Renal cortex interstitium (tissue), 15 donors: Measurements from ENCODE around the gene SIX1. TPM values are rescaled to one million over a fixed set of nuclear protein-coding genes. Genes with fewer than 3 reads are reported as not detected.

Experiments used
- DNase-seq, 11 donors: peaks; one replicate each; pipeline ENCODE4 v3.0.0-alpha.2; 2013; ENCODE audit warnings: low read depth in 9 of 11, low spot score in 4 of 11; ENCODE audit errors: extremely low read depth in 1 of 11
- long read RNA-seq, 16 experiments: transcript quantifications; one replicate each; lab custom pipeline, GENCODE V29; 2026
- polyA plus RNA-seq, 3 donors: library from polyadenylated mRNA; unstranded; fragments of 120-200 nt; gene quantifications; one replicate each; pipeline ENCODE4 v1.2.1, GENCODE V29; 2013; ENCODE audit not compliant: insufficient read length in 3 of 3

The SIX1 gene
- 10 to 100 TPM; 10.2 to 12.7 (median 11.9) TPM for polyA plus RNA-seq
- long read RNA-seq, donor 1, transcript SIX1-201 (2 exons, 3,996 nt) = major isoform, 8 of 8 reads
- long read RNA-seq, donor 1, partial matches to known transcripts = 0 of 8 reads
- long read RNA-seq, donor 1, other reads (novel, unspliced or antisense) = 0 of 8 reads
- long read RNA-seq, donor 2, partial matches to known transcripts = 0 of 1 reads
- long read RNA-seq, donor 2, other reads (novel, unspliced or antisense) = 0 of 1 reads
- long read RNA-seq, donor 3, transcript SIX1-201 (2 exons, 3,996 nt) = major isoform, 5 of 5 reads
- long read RNA-seq, donor 3, partial matches to known transcripts = 0 of 5 reads
- long read RNA-seq, donor 3, other reads (novel, unspliced or antisense) = 0 of 5 reads
- long read RNA-seq, donor 4, partial matches to known transcripts = 0 of 3 reads
- long read RNA-seq, donor 4, other reads (novel, unspliced or antisense) = 0 of 3 reads
- long read RNA-seq, donor 5 = 0 reads
- long read RNA-seq, donor 6, transcript SIX1-201 (2 exons, 3,996 nt) = major isoform, 5 of 5 reads
- long read RNA-seq, donor 6, partial matches to known transcripts = 0 of 5 reads
- long read RNA-seq, donor 6, other reads (novel, unspliced or antisense) = 0 of 5 reads
- long read RNA-seq, donor 7, partial matches to known transcripts = 0 of 1 reads
- long read RNA-seq, donor 7, other reads (novel, unspliced or antisense) = 0 of 1 reads
- long read RNA-seq, donor 8 = 0 reads
- long read RNA-seq, donor 9, partial matches to known transcripts = 0 of 3 reads
- long read RNA-seq, donor 9, other reads (novel, unspliced or antisense) = 0 of 3 reads
- long read RNA-seq, donor 10, partial matches to known transcripts = 0 of 4 reads
- long read RNA-seq, donor 10, other reads (novel, unspliced or antisense) = 0 of 4 reads
- long read RNA-seq, donor 11, partial matches to known transcripts = 7 of 7 reads
- long read RNA-seq, donor 11, other reads (novel, unspliced or antisense) = 0 of 7 reads
- long read RNA-seq, donor 12 = 0 reads
- long read RNA-seq, donor 13 = 0 reads
- long read RNA-seq, donor 14, transcript SIX1-201 (2 exons, 3,996 nt) = major isoform, 5 of 5 reads
- long read RNA-seq, donor 14, partial matches to known transcripts = 0 of 5 reads
- long read RNA-seq, donor 14, other reads (novel, unspliced or antisense) = 0 of 5 reads
- long read RNA-seq, donor 15, partial matches to known transcripts = 0 of 1 reads
- long read RNA-seq, donor 15, other reads (novel, unspliced or antisense) = 0 of 1 reads
- long read RNA-seq, donor 16, transcript SIX1-201 (2 exons, 3,996 nt) = major isoform, 9 of 9 reads
- long read RNA-seq, donor 16, partial matches to known transcripts = 0 of 9 reads
- long read RNA-seq, donor 16, other reads (novel, unspliced or antisense) = 0 of 9 reads

DNA sequence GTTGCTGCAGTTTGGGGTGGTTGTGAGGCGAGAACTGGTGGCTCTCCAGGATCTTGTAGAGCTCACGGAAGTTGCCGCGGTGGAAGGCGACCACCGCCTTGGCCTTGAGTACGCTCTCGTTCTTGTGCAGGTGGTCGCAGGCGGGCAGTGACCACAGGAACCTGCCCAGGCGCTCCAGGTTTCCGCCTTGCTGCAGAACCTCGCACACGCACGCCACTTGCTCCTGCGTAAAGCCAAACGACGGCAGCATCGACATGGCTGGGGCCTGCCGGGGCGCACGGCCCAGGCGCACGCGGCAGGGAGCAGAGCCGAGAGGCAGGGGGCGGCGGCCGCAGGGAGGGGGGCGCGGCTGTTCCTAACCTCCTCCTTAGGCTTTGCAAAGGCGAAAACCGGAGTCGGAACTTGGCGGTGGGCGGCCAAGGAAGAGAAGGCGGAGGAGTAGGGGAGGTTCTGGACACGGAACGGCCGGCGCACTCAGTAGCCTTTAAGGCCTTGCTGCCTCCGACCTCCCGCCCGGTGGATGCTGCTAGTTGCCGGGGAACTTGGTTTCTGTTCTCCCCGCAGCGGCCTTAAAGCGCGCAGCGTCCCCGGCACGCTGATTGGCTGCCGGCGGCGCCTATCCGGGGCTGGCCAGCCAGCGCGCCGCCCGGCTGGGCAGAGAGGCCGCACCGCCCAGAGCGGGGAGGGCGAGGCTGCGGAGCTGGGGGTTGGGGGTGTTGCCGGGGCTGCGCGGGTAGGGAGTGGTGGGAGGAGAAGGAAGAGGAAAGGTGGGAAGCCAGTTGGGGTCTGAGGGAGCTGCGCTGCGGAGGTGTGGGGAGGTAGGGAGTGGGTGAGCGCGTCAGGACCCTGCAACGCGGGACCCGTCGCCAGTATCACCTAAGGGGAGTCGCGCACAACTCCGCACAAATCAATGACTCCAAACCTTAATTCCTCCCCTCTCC, at the start of gene SIX1:
SIX1 (minus strand) TSS at position 544 of the 941 bp plus-strand sequence; CDS start at position 256, 288 bp downstream.
- DNase-seq = peak in 4 of 11 donors; percentile 74 to 83 (median 78)

DNA sequence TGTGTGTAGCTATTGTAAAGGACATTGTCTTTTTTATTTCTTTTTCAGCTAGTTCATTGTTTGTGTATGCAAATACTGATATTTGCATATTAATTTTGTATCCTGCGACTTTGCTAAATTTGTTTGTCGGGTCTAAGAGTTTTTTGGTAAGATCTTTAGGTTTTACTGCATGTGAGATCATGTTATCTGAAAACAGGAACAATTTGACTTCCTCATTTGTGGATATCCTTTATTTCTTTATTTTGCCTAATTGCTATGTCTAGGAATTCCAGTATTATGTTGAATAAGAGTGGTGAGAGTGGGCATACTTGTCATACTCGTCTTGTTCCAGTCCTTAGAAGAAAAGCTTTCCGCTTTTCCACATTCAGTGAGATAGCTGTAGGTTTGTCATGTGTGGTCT, 46.0 kb upstream of the SIX1 start:
- no peak for DNase-seq

DNA sequence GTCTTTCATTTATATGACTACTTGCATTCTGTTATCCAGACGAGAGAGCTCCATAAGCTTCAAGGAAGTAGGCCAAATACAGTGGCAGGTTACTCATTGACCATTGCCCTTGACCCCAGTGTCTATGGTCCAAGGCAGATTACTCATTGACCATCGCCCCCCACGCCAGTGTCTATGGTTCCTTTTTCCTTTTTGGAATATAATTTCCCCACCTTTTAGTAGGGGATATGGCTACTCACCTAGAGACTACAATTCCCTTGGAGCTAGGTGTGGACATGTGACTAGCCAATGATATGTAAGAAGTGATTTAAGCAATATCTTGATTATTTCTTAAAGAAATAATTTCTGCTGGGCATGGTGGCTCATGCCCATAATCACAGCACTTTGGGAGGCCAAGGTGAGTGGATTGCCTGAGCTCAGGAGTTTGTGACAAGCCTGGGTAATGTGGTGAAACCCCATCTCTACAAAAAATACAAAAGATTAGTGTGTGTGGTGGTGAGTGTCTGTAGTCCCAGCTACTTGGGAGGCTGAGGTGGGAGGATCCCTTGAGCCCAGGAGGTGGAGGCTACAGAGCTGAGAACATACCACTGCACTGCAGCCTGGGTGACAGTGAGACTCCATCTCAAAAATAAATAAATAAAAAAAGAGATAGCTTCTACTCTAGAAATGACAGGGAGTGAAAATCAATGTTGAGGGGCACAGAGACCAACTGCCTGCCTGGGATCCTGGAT, 42.3 kb upstream of the SIX1 start:
- peak in 1 of 11 donors; percentile 5 for DNase-seq

DNA sequence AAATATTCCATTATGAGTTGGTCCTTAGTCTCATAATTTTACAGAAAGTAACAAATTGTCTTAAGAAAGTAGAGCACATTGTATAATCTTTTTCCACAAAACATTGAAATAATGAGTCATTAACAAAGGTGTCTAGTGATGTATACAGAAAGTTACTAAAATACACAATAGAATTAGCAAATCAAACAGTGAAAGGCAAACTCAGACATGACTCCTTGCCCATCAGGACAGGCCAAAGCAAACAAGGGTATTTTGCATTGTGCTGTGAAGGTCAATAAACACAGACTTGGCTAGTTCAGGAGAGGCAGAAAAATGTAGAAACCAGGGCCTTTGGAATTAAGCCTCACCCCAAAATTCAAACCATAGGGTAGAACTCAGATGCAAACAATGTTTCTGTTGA, 37.6 kb upstream of the SIX1 start:
- DNase-seq = no peak

DNA sequence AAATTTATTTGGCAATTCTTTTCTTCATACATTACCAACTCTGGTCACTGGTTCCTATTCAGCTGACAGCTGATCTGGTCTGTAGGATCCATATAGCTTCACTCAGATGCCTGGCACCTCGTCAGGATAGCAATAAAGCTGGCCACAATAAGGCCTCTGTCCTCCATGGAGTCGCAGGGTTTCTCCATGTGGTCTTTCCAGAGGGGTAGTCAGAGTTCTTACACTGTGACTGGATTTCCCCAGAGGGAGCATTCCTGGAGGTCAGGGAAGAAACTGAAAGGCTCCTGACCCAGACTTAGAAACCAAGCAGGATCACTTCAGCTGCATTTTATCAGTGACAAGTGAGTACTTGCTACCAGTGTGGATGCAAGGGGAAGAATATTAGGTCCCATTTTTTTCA, 34.9 kb upstream of the SIX1 start:
- DNase-seq = no peak

DNA sequence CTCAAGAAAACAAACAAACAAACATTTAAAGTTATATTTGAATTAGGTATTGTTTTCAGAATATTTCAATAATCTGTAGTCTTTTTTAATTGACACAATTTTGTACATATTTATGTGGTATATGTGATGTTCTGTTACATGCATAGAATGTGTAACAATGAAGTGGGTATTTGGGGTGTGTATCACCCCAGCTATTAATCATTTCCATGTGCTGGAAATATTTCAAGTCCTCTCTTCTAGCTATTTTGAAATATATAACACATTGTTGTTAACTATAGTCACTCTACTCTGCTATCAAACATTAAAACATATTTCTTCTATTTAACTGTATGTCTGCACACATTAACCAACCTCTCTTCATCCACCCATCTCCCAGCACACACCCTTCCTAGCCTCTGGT, 32.0 kb upstream of the SIX1 start:
- DNase-seq = no peak

DNA sequence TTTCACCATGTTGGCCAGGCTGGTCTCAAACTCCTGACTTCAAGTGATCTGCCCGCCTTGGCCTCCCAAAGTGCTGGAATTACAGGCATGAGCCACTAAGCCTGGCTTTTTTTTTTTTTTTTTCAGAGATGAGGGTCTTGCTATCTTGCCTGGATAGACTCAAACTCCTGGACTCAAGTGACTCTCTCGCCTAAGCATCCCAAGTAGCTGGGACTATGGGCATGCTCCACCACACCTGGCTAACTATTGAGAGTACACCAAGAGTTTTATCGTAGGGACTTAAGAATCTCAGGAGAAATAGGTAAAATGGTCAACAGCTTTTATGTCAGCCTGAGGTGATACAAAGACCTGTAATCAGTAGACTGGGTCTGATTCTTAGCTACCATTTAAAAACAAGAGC, 31.2 kb upstream of the SIX1 start:
- no peak for DNase-seq

DNA sequence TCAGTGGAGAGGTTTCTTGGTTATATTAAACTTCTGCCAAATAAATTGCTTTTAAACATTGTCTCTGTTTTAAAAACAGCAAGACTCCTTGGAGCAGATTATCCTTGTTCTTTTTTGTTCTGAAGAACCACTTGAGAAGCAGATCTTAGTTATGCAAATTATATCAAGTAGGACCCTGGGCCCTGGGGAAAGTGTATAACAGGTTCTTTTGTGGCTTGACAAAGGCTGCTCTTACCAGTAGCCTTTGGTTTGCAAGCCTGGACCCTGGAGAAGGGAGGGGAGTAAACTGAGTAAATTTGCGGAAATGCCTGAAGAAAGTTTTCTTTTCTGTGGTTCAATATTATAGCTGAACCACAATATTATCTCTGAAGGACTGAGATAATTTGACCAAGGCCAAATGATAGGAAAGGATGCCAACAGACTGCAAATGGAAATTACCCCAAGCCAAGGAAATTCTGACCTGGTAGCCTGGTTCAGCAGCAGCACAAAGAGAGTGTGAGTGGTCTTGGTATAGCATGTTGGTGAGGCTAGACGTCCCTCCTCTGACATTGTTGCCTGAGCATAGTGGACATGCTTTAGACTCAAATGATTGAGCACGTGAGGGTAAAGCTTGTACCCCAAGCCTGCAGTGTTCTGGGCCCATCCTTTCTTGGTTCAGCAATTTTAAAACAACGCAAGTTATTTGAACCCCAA, 30.4 kb upstream of the SIX1 start:
- DNase-seq = no peak

DNA sequence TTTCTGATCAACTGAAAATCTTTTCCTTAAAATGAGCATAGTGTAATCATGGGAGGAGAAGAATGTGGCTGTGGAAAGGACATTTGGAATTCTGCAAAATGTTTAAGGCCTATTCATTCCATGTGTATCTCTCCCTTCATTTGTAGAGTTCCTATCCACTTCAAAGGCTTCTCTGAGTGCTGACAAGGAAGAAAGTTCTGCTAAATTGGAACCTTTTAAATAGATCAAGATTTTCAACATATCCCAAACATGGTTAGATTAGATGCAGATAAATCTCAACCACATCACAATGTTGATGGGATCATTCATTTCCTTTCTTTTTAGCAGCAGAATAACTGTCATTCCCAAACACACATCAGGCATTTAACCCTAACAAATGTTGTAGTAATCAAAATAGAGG, 28.4 kb upstream of the SIX1 start:
- no peak for DNase-seq

DNA sequence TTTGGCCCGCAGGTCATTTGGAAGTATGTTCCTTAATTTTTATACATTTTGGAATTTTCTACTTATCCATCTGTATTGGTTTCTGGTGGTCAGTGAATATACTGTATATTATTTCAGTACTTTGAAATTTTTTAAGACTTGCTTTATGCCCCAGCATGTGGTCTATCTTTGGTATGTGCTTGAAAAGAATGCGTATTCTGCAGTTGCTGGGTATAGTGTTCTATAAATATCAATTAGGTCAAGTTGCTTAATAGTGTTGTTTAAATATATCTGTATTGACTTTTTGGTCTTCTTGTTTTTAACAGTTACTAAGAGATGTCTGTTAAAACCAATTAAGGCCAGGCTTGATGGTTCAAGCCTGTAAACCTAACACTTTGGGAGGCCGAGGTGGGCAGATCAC, 21.7 kb upstream of the SIX1 start:
- no peak for DNase-seq

DNA sequence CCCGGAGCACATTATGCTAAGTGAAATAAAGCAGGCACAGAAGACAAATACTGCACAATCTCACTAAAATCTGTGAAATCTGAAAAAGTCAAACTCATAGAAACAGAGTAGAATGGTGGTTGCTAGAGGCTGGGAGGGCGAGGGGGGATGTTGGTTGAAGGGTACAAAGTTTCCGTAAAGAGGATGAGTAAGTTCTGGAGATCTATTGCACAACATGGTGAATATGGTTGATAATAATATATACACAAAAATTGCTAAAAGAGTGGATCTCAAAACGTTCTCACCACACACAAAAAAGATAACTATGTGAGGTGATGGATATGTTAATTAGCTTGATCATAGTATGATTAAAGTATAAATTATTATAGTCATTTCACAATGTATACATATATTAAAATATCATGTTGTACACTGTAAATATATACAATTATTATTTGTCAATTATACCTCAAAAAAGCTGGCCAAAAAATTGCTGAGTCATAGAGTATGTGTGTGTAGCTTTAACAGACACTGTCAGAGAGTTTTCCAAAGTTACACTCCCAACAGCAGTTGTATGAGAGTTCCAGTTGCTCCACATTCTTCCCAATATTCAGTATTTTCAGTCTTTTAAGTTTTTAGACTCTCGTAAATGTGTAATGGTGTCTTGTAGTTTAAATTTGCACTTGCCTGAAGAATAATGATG, 19.3 kb upstream of the SIX1 start:
- no peak for DNase-seq

DNA sequence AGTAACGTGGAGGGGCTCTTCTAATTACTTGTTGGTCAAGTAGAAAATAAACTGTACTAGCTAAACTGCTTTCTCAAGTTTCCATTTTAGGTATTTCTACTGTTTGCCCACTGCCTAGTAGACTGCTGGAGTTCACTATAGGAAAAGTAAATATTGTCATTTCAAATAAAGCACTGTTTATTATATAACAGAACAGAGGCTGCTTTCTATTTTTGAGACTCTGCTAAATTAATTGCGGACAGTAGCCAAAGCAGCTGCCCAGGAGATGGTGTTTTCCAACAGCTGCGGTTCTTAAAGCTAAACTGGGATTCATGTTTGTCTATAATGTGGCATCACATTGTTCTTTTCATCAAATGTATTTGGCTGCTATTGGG, 15.9 kb upstream of the SIX1 start:
- no peak for DNase-seq

DNA sequence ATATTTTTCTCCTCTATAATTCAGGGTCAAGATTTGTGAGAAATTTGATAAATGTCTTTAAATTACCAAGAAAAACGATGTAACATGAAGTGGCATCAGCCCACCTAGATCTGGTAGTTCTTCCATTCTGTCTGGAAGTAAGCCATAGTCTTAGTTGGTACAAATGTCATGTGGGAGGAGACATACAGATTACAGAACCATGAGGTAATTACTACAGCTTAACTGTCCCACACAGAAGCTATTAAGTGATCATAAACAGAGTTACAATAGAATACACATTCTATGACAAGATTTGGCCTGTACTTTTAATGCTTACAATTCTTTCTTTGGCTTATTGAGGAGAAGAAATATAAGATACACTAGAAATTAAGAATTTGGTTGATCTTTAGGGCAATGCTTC, 13.7 kb upstream of the SIX1 start:
- no peak for DNase-seq

DNA sequence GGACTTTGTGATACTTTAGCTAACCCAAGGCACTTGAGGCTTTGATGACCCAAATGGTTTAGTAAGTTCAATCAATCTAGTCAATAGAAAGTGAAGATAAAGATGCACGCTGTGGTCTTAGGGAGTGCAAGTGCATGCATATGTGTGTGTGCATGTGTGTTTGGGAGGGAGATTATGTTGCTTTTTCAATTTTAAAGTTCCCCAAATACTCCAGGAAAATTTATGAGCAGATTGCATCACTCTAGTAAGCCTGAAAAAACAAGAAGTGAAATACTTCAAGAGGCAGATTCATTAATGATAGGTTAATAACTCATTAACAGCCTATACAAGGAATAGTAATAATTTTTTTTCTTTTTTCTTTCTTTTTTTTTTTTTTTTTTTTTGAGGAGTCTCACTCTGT, 12.4 kb upstream of the SIX1 start:
- no peak for DNase-seq

DNA sequence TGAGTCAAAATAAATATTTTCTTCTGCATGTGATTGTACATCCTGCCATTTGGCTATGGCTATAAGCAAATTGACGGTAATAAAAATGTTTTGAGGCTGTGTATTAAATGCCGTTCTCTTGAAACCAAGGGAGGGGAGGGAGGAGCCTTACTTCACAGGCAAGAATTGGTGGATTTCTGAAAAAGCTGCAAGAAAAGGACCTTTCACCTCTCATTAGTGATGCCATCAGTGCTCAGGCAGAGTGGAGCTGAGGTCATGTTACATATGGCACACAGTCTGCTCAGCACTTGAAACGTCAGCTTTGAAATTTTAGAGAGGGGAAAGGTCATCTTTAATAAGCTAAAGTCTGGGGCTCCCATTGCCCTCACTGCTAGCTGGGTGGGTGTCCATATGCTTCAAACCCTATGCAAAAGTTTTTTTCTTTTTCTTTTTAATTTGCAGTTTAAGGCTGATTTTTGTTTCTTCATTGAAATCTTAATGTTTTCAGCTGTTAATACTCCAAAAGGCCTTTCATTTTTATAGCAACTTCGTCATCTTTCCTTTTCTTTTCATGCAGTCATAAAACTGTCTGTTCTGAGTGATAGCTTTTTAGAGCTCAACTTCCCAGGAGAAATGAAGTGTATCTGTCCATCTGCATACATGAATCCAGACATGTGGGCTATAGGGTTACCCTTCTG, 9.8 kb upstream of the SIX1 start:
- no peak for DNase-seq

DNA sequence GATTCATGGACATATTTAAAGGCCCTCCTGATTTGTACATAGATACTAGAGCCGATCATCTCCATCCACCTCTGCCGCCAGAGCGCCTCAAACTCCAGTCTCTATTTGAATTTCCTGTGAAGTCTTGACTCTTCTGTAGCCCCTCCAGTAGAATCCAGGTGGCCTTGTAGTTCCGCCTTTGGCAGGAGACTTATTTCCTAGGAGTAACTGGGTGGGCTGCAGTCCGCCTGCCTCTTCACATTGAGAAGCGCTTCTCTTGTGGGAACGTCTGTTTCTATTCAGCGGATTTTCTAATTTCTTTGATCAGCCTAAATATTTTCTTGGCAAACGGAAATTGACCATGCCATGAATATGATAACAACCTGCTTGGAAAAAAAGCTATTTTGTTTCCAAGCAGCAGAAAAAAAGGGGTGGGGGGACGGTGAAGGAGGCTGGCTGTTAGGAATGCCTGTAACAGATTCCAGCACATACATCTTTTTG, 9.0 kb upstream of the SIX1 start:
- DNase-seq = no peak
